CD4-positive, alpha-beta T cell (primary cell): ENCODE data around the gene SAYSD1. TPM values are rescaled to one million over a fixed set of nuclear protein-coding genes. Genes with fewer than 3 reads are reported as not detected.

Source experiments
- ATAC-seq: fragments of 200-7000 bp; cut with Tn5 transposase; one replicate; pipeline ENCODE4 v1.10.0; 2022; ENCODE audit warnings: mild to moderate bottlenecking; ENCODE audit not compliant: poor library complexity
- CTCF ChIA-PET: fragments of 350-600 bp; sonication (Branson Sonifier 250); formaldehyde crosslinking; loops from one replicate; lab custom pipeline; 2021; ENCODE audit warnings: antibody characterized with exemption, inconsistent platforms; lab: Charles Lee
- POLR2A ChIA-PET: fragments of 350-600 bp; sonication (Branson Sonifier 250); formaldehyde crosslinking; loops from one replicate; lab custom pipeline; 2021; ENCODE audit warnings: antibody characterized with exemption, inconsistent platforms; lab: Charles Lee
- DNase-seq, 14 experiments: peaks; one replicate each; pipeline ENCODE4 v3.0.0-alpha.2; 2013 to 2020; ENCODE audit warnings: mixed read lengths in 2 of 14
- H3K27ac ChIP-seq, 2 donors: one replicate each; pipeline versions ENCODE4 v1.5.1 to v1.7.0; 2013; ENCODE audit warnings: low read length in 2 of 2, low read depth in 1 of 2, mild to moderate bottlenecking in 1 of 2
- H3K27me3 ChIP-seq, 2 experiments: 1 replicate in 1 of 2; 2 replicates in 1 of 2; pipeline versions ENCODE4 v1.6.1 to v1.7.0; 2013; ENCODE audit warnings: low read length in 2 of 2, control low read depth in 1 of 2, mild to moderate bottlenecking in 1 of 2, moderate library complexity in 1 of 2; ENCODE audit not compliant: insufficient read depth in 2 of 2, control insufficient read depth in 1 of 2
- H3K36me3 ChIP-seq: one replicate; pipeline ENCODE4 v1.6.1; 2013; ENCODE audit warnings: low read length, control low read depth; ENCODE audit not compliant: insufficient read depth
- H3K4me1 ChIP-seq: one replicate; pipeline ENCODE4 v1.6.1; 2013; ENCODE audit warnings: low read length, control low read depth; ENCODE audit not compliant: insufficient read depth
- H3K4me3 ChIP-seq: one replicate; pipeline ENCODE4 v1.5.1; 2013; ENCODE audit warnings: mild to moderate bottlenecking, low read length, moderate library complexity
- H3K9me3 ChIP-seq, 2 experiments: 1 replicate in 1 of 2; 2 replicates in 1 of 2; pipeline versions ENCODE4 v1.6.1 to v1.7.0; 2013; ENCODE audit warnings: low read length in 2 of 2, mild to moderate bottlenecking in 2 of 2, control low read depth in 1 of 2, moderate library complexity in 1 of 2; ENCODE audit not compliant: control insufficient read depth in 1 of 2, insufficient read depth in 1 of 2
- H3K27ac Mint-ChIP-seq: one replicate; pipeline ENCODE4 v1.8.0; 2020; ENCODE audit warnings: mixed read lengths
- H3K27me3 Mint-ChIP-seq: one replicate; pipeline ENCODE4 v1.8.0; 2021; ENCODE audit warnings: mixed read lengths
- H3K36me3 Mint-ChIP-seq: one replicate; pipeline ENCODE4 v1.8.0; 2021; ENCODE audit warnings: low read depth, mixed read lengths
- H3K4me1 Mint-ChIP-seq: one replicate; pipeline ENCODE4 v1.8.0; 2021; ENCODE audit warnings: low read depth, mixed read lengths
- H3K4me3 Mint-ChIP-seq: one replicate; pipeline ENCODE4 v1.8.0; 2020; ENCODE audit warnings: mild to moderate bottlenecking, mixed read lengths
- H3K9me3 Mint-ChIP-seq: one replicate; pipeline ENCODE4 v1.8.0; 2020; ENCODE audit warnings: mixed read lengths
- CTCF ChIP-seq: fragments of 200-600 bp; IDR thresholded peaks from one replicate; pipeline ENCODE4 v1.8.0; 2022; ENCODE audit warnings: antibody characterized with exemption, mild to moderate bottlenecking
- intact Hi-C, 2 experiments: fragments of 100-400 bp; cut with DNase I in 1 of 2; cut with micrococcal nuclease in 1 of 2; formaldehyde crosslinking; loops; one replicate each; pipeline versions ENCODE4 v1.15.1 to v1.9.0; 2023 to 2025; cut with DNase I, micrococcal nuclease
- polyA plus RNA-seq, 2 donors: library from polyadenylated mRNA; unstranded; fragments of 120-200 nt; gene quantifications; one replicate each; pipeline ENCODE4 v1.2.1, GENCODE V29; 2013
- total RNA-seq, 174 experiments: library from RNA in 2 of 174; stranded (reverse) in 2 of 174; gene quantifications; one replicate each; pipeline ENCODE4 v1.2.3 and lab custom pipeline; 2021 to 2026

Gene SAYSD1
- total RNA-seq (10 to 100 TPM; 18.7 to 21.3 TPM), total RNA-seq (lab: John Stamatoyannopoulos, UW) (18.8 to 71.3 (median 43.5) reads per million in 172 experiments)
- 20.8 TPM for polyA plus RNA-seq (2013, experiment 1 of 2)
- 18.0 TPM for polyA plus RNA-seq (2013, experiment 2 of 2)

GRCh38 chr6:39114704-39115599, at the start of gene SAYSD1:
SAYSD1 (minus strand) TSS chr6:39115186; CDS start chr6:39115089, 97 bp downstream.
- H3K36me3 Mint-ChIP-seq: peaks cover 9% of the 10 kb centered on the region
- ChIA-PET CTCF (interaction anchor here (1.4 kb wide), 1 partner anchor 27 kb away, joined by 4 read pairs; no protein-coding TSS in a partner anchor), POLR2A (interaction anchor here (0.6 to 2.6 kb wide), 10 partner anchors 12 to 1957 kb away, joined by 3 to 13 read pairs (median 4); partner anchors contain the start of genes BTBD9, NFYA and OARD1)
- no peaks in the 10 kb centered on the region for H3K27me3 ChIP-seq
- peak within 1 kb of the TSS; percentile 74 to 90 for H3K27ac ChIP-seq
- H3K9me3 Mint-ChIP-seq: no peaks in the 10 kb centered on the region
- peak; percentile 83 to 98 (median 91) for DNase-seq
- no peaks in the 10 kb centered on the region for H3K9me3 ChIP-seq
- peaks cover 11% of the 10 kb centered on the region for H3K4me1 ChIP-seq
- ATAC-seq: peak; percentile 75
- no peak for TF ChIP-seq CTCF
- intact Hi-C loops: loop anchor here (2.0 to 10.0 kb wide), 6 partner anchors 117 to 1960 kb away; partner anchors contain the start of genes GLO1 (in 2 of the 2), NFYA (in 1 of the 2), OARD1 (in 1 of the 2) and ZFAND3 (in 1 of the 2)
- H3K36me3 ChIP-seq: no peaks in the 10 kb centered on the region
- peak within 1 kb of the TSS; percentile 92 for H3K27ac Mint-ChIP-seq
- peak within 1 kb of the TSS; percentile 98 for H3K4me3 Mint-ChIP-seq
- peaks cover 56% of the 10 kb centered on the region for H3K4me1 Mint-ChIP-seq
- no peaks in the 10 kb centered on the region for H3K27me3 Mint-ChIP-seq
- H3K4me3 ChIP-seq: peak within 1 kb of the TSS; percentile 72

DNA sequence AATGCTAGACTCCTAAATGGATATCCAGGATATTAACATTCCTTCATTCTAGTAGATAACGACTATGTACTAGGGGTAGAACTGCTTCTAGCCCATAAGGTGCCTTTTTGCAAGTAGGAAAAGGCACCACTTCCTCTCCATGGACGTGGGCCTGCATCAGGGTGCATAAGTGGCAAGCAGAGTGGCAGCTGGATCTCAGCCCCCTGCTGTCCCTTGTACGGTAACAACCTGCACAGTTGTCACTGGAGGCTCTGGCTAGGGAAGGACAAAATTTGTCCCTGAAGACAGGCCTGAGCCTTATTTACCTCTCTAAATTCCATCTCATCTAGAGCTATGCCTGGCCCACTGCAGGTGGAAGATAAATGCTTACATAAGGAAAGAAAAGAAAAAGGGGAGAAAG, 42.5 kb upstream of the SAYSD1 start:
- no peak for DNase-seq
- Mint-ChIP-seq H3K36me3 (no peaks in the 10 kb centered on the region), H3K4me3 (no peak overlapping the region), H3K27me3 (no peaks in the 10 kb centered on the region), H3K27ac (no peak overlapping the region), H3K9me3 (no peaks in the 10 kb centered on the region), H3K4me1 (peaks cover 10% of the 10 kb centered on the region)
- H3K9me3 ChIP-seq: peaks cover 0 to 7% of the 10 kb centered on the region in 2 experiments
- ChIA-PET POLR2A (no interaction called here), CTCF (no interaction called here)
- no peak for TF ChIP-seq CTCF
- H3K36me3 ChIP-seq: no peaks in the 10 kb centered on the region
- H3K4me1 ChIP-seq: no peaks in the 10 kb centered on the region
- H3K27ac ChIP-seq: no peak overlapping the region
- no peak for ATAC-seq
- H3K4me3 ChIP-seq: no peak overlapping the region
- H3K27me3 ChIP-seq: peaks cover 0 to under 1% of the 10 kb centered on the region in 2 experiments
- intact Hi-C loops: no loop called here

GRCh38 chr6:39156801-39157200, 41.8 kb upstream of the SAYSD1 start:
- Histone ChIP-seq H3K27ac (no peak overlapping the region), H3K4me3 (no peak overlapping the region), H3K4me1 (no peaks in the 10 kb centered on the region), H3K9me3 (peaks cover 0 to 7% of the 10 kb centered on the region in 2 experiments), H3K27me3 (peaks cover 0 to 2% of the 10 kb centered on the region in 2 experiments), H3K36me3 (no peaks in the 10 kb centered on the region)
- no peak for ATAC-seq
- H3K9me3 Mint-ChIP-seq: no peaks in the 10 kb centered on the region
- no peak overlapping the region for H3K27ac Mint-ChIP-seq
- H3K27me3 Mint-ChIP-seq: no peaks in the 10 kb centered on the region
- peaks cover 10% of the 10 kb centered on the region for H3K4me1 Mint-ChIP-seq
- CTCF ChIA-PET: no interaction called here
- DNase-seq: no peak
- POLR2A ChIA-PET: no interaction called here
- no peak overlapping the region for H3K4me3 Mint-ChIP-seq
- intact Hi-C loops: no loop called here
- TF ChIP-seq CTCF: no peak
- no peaks in the 10 kb centered on the region for H3K36me3 Mint-ChIP-seq
